SU-DHL-6 (cell line): ENCODE results near the gene MTFR1L.

Source experiments
- EZH2phosphoT487 ChIP-seq: fragments of 200-600 bp; sonication (generic), shearing (Covaris generic); conservative IDR thresholded peaks from 2 replicates; pipeline ENCODE4 v1.6.1; 2018; ENCODE audit warnings: mild to moderate bottlenecking, antibody characterized with exemption, low read length, moderate library complexity, mixed read lengths
- TF ChIP-seq, protein P1 (sequence below): fragments of 200-600 bp; sonication (generic); IDR thresholded peaks from one replicate; pipeline ENCODE4 v1.5.1; 2017; ENCODE audit warnings: antibody characterized with exemption, mild to moderate bottlenecking, low read length, moderate library complexity; ENCODE audit not compliant: insufficient read depth, poor library complexity, severe bottlenecking

- TF ChIP-seq, protein P1, sequence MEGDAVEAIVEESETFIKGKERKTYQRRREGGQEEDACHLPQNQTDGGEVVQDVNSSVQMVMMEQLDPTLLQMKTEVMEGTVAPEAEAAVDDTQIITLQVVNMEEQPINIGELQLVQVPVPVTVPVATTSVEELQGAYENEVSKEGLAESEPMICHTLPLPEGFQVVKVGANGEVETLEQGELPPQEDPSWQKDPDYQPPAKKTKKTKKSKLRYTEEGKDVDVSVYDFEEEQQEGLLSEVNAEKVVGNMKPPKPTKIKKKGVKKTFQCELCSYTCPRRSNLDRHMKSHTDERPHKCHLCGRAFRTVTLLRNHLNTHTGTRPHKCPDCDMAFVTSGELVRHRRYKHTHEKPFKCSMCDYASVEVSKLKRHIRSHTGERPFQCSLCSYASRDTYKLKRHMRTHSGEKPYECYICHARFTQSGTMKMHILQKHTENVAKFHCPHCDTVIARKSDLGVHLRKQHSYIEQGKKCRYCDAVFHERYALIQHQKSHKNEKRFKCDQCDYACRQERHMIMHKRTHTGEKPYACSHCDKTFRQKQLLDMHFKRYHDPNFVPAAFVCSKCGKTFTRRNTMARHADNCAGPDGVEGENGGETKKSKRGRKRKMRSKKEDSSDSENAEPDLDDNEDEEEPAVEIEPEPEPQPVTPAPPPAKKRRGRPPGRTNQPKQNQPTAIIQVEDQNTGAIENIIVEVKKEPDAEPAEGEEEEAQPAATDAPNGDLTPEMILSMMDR = no peak
- TF ChIP-seq EZH2phosphoT487 = no peak
Measured at GRCh38 chr1:25813071-25813733, 6.6 kb upstream of the MTFR1L start.
